ENCODE measurements around the gene NCEH1.

The NCEH1 gene

DNA sequence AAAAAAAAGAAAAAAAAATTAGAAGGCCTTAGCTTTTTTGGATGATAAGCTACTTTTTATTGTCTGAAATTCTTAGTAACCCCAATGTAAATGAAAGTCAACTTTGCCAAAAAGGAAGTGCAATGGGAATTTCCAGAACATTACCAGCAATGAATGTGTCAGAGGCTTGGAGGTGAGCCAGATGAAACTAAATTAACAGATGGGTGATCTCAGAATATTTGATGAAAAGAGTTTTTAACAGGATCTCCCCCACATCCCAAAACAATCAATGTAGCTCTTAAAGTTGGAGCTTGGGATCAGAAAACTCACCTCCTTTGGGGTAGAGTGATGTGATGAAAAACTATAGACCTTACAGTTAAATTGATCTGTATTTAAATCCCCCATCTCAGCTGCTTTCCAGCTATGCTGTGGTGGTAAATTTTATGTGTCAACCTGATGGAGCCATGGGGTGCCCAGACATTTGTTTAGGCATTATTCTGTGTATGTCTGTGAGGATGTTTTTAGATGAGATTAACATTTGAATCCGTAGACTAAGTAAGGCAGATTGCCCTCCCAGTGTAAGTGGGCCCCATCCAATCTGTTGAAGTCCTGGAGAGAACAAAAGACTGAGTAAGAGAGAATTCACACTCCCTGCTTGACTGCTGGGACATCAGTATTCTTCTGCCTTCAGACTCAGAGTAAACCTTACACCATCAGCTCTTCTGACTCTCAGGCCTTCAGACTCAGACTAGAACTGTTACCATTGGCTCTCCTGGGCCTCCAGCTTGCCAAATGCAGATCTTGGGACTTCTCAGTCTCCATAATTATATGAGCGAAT lies 103.4 kb downstream of the NCEH1 start:
- DNase-seq = peak; percentile 99

DNA sequence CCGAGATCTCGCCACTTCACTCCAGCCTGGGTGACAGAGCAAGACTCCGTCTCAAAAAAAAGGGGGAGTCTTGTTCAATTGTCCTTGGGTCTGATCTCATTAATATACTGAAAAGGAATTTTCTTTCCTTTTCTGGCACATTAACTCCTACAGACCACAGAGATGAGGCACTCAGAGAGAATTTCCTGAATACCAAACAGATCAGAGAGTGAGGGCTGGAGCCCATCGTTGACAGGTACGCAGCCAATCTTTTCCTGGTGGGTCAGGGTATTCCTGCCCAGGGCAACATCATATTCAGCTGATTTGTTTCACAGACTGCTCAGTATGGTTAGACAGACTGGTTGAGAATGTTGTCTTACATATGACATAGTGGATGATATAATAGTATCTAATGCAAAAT lies 104.8 kb downstream of the NCEH1 start:
- DNase-seq = peak; percentile 97

DNA sequence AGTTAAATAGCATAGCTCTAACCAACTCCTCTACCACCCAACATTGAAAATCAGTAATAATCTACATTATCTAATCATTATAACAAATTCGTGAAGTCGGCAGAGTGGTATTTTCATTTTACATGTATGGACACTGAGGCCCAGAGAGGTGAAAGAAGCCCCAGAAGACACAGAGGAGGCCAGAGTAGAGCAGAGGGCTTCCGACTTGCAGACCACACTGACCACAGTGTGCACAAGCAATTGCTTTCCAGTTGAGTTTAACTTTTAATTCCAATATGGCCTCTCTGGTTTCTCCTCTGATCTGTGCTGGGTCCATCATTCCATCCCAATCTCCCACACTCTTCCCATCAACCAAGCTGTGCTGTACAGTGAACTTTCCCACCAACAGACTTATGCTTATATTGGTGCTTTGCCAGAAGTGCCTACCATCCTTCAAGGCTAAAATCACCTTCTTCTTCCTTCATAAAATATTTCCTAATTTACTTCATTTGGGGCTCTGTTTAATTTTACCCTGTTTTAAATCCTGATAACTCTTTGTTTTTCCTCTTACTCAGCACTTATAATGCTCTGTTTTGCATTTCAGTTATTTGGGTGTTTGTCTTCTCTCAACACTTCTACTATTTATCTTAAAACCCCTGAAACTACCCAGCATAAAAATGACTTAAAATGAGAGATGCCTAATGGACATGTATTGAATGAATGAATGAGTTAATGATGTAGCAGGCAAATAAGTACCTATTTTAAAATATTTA lies 105.8 kb downstream of the NCEH1 start:
- peak; percentile 83 for DNase-seq

DNA sequence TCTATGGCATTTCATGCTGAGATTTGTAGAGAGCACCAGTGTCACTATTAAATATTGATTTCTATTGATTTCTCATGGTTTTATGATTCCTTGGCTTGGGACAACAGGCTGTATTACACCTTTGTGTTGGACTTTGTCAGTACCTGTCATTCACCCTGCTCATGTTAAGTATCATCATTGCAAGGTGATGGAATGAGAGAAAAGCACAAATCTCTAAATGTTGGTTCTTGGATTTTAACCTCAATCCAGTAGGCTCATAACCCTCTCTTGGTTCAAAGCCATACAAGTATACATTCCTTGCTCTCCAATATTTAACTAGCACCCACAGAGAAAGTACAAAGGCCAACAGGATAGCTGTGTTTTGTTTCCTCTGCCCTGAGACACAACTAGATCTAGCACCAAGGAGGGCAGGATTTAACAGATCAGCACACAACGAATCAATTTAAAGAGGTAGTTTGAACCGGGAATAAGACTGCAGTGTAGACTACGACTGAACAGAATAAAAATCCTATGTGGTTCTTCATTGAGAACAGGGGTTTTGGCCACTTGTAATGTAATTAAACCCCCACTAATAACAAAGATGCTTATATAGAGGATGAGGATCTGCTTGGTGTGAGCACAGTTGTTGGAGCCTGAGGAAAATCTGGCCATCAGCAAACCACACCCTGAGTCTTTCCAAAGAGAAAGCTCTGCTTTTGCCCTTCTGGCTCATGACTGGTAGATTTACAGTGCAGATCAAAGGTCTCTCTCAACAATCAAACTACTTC lies 109.6 kb downstream of the NCEH1 start:
- DNase-seq = peak; percentile 54

- DNase-seq = no peak
Measured at GRCh38 chr3:172600644-172601065, 110.2 kb downstream of the NCEH1 start.

DNA sequence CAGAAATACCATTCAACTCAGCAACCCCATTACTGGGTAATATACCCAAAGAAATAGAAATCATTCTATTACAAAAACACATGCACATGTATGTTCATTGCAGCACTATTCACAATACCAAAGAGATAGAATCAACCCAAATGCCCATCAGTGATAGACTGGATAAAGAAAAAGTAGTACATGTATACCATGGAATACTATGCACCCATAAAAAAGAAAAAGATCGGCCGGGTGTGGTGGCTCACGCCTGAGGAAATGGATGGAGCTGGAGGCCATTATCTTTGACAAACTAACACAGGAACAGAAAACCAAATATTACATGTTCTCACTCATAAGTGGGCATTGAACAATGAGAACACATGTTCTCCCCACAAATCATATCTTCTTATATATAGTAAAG lies 112.0 kb downstream of the NCEH1 start:
- no peak for DNase-seq

- DNase-seq = no peak
Measured at GRCh38 chr3:172596394-172596706, 114.5 kb downstream of the NCEH1 start.

DNA sequence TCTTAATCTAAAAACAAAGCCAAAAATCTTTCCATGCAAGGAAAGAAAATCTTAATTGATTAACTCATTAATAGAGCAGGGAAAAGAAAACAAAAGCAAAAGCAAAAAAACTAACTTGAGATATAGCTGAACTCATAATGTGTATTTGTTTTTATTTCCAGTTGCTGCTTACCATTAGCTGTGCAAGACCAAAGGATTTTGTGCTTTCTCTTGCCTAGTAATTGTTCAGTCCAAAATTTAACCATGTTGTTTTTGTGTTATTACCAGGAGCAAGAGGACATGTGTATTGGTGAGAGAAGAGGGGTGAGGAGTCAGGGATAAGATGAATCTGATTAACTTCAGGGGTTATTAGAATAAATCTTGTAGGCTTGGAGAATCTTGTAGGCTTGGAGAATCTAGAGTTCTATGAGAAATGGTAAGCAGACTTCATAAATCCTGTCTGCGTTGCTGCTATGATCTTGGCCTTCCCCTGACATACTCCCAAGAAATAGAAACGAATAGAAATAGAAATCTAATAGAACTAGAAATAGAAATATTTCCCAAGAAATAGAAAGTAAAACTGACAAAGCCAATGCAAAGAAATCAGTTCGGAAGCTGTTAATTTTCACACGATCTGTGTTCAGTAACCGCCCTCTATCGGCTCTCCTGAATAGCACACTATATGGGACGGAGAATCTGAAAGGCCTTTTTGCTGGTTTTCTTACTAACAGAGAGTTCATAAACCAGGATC lies 115.0 kb downstream of the NCEH1 start:
- peak; percentile 92 for DNase-seq

- DNase-seq = peak; percentile 88
Measured at GRCh38 chr3:172594900-172595663, 115.8 kb downstream of the NCEH1 start.

- DNase-seq = no peak
Measured at GRCh38 chr3:172592898-172593669, 117.8 kb downstream of the NCEH1 start.

DNA sequence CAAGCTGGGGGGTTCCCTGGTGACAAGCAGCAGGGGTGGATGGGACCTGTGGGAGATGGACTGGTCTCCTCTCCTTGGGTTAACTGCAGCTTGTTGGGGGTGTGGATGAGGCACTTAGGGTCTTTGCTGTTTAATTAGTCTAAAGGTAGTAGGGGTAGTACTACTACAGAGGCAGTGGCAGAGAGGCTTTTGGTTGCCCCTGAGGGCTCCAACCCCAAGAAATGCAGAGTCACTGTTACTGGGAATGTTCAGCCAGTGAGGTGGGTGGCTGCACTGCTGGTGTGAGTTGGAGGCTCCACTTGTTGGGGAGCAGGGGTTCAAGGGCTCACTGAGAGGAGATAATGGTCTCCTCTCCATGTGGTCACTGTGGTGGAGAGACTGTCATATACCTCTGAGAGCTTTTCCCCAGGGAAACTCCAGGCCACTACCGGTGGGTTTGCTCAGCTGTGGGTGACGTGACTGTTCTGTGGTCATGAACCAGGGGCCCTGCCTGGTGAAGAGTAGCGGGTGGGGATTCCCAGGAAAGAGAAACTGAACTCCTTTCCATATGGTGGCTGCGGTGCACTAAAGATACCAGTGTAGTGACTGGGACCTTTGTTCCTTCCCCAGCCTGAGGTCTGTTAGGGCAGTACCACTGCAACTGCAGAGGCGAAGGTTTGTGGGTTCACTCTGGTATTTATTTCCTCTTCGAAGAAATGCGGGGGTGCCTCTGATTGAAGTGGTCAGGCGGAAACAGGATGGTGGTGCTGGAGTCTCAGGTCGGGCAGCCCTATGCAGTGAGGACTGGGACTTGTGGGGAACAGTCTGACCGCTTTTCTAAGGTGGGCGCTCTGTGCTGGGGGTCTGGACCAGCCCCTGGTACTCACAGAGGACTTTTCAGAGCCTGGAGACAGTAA lies 118.7 kb downstream of the NCEH1 start:
- DNase-seq = no peak

DNA sequence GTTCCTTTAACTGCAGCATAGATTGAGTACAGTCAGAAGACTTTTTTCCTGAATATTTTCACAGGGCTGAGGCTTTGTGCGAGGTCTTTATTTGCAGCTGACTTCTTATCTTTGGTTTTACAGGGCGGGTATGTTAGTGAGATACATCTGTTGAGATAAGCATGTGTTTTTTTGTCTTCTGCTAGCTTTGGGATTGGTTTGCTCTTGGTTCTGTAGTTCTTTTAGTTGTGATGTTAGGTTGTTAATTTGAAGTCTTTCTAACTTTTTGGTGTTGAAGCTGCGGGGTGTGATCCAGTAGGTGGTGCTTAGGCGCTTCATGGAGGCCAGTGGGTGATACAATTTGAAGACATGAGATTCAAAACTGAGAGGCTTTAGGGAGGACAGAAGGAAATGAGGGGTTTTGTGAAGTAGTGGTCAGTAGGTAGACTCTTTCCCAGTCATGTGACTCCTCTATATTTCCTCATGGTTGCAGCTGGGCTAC lies 119.7 kb downstream of the NCEH1 start:
- DNase-seq = no peak

DNA sequence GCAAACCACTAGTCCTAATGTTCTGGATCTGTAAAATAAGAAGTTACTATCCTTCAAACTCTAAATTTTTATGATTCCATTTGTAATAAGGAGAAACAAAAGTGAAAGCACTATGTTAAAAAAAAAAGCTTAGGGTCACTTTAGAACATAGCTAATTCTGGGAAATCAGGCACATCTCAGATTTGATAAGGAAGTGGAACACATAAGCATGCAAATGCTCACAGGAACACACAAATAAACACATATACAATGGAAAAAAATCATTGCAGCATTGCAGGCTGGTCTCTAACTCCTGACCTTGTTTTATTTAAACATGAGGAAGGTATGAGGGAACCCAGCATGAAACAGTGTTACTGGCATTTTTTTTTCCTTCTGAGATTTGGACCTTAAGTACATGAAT lies 124.4 kb downstream of the NCEH1 start:
- DNase-seq = no peak

DNA sequence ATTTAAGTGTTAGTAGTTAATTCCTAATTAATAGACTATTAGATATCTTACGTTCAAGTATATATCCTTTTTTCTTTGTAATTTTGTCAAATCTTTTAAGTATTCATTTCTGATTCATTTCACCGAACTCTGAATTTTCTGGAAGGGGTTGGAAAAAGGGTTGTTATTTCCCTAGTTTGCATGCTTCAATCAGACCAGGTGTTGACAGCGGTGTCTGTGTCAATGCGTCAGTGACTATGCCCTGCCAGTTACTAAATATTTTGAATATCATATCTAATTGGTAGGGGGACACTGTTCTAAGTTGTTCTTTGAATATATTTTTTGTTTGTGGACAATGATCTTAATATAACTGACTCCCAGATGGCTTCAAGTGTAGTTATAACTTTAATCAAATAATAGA lies 124.9 kb downstream of the NCEH1 start:
- no peak for DNase-seq

GRCh38 chr3:172582712-172583111 lies 128.2 kb downstream of the NCEH1 start:
- DNase-seq = no peak

DNA sequence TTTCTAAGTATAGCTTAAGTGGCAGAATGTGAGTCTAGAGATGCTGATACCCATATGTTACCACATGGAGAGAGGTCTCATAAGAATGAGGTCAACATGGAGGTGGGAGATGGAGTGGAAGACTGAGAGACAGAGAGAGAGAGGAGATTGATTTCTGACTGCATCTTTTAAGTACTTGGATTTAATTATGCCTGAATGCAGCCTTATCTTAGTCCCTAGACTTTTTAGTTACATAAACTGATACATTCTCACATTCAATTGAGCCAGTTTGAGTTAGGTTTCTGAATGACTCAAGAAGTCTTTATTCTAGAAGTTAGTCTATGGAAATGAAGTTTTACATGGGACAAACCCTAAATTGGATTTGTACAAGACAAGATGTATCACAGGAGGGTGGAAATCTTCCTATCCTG lies 129.1 kb downstream of the NCEH1 start:
- no peak for DNase-seq

GRCh38 chr3:172580680-172581401 lies 130.0 kb downstream of the NCEH1 start:
- no peak for DNase-seq

All from kidney glomerular epithelial cell (primary cell).